Endothelial cell (in vitro differentiated cells): ENCODE results near the gene EPHA3. TPM values are rescaled to one million over a fixed set of nuclear protein-coding genes. Genes with fewer than 3 reads are reported as not detected.

Experiments
- DNase-seq: peaks from one replicate; pipeline ENCODE4 v3.0.0; 2021; ENCODE audit warnings: low spot score
- H3K27ac Mint-ChIP-seq: one replicate; pipeline ENCODE4 v1.8.0; 2021; ENCODE audit warnings: mixed read lengths, inconsistent platforms; ENCODE audit not compliant: unreplicated experiment
- H3K27me3 Mint-ChIP-seq: one replicate; pipeline ENCODE4 v1.8.0; 2021; ENCODE audit warnings: mild to moderate bottlenecking, moderate library complexity, mixed read lengths, inconsistent platforms; ENCODE audit not compliant: unreplicated experiment
- H3K36me3 Mint-ChIP-seq: one replicate; pipeline ENCODE4 v1.8.0; 2021; ENCODE audit warnings: mild to moderate bottlenecking, low read depth, mixed read lengths, inconsistent platforms; ENCODE audit not compliant: unreplicated experiment
- H3K4me1 Mint-ChIP-seq: one replicate; pipeline ENCODE4 v1.8.0; 2021; ENCODE audit warnings: mild to moderate bottlenecking, mixed read lengths, inconsistent platforms; ENCODE audit not compliant: unreplicated experiment
- H3K4me3 Mint-ChIP-seq: one replicate; pipeline ENCODE4 v1.8.0; 2021; ENCODE audit warnings: mild to moderate bottlenecking, mixed read lengths, inconsistent platforms; ENCODE audit not compliant: unreplicated experiment
- H3K9me3 Mint-ChIP-seq: one replicate; pipeline ENCODE4 v1.8.0; 2021; ENCODE audit warnings: mixed read lengths, inconsistent platforms; ENCODE audit not compliant: unreplicated experiment
- total RNA-seq: library from RNA; stranded (reverse); fragmentation: NEBNext Ultra II Directional; extraction: Animal tissue kit (Norgen Biotek cat#: 25700); gene quantifications from one replicate; pipeline ENCODE4 v1.2.1, GENCODE V29; 2021; ENCODE audit not compliant: unreplicated experiment
- TF ChIP-seq, protein P1 (sequence below): fragments of 200-600 bp; sonication (generic); IDR thresholded peaks from one replicate; pipeline ENCODE4 v1.5.0; 2021; ENCODE audit warnings: antibody characterized with exemption; ENCODE audit not compliant: unreplicated experiment

The EPHA3 gene
- total RNA-seq, 1 donor from 2014 or later = not detected

DNA sequence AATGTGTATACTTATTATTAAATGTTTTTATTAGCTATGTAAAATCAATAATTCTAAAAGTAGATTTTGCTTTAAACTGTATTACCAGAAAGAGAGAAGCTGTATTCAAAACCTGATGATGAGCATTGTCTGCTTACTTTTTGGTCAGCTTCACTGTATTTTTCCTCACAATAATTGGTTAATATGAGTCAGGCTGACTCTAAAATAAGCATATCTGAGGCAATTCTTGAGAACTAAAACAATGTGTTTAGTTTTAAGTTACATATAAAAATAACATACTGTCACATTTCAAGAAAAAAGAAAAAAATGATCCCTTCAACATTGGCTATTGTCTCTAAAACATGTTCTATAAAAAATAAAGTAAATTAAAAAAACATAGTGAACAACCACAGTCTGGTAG, 66.1 kb downstream of the EPHA3 start:
- TF ChIP-seq, protein P1, sequence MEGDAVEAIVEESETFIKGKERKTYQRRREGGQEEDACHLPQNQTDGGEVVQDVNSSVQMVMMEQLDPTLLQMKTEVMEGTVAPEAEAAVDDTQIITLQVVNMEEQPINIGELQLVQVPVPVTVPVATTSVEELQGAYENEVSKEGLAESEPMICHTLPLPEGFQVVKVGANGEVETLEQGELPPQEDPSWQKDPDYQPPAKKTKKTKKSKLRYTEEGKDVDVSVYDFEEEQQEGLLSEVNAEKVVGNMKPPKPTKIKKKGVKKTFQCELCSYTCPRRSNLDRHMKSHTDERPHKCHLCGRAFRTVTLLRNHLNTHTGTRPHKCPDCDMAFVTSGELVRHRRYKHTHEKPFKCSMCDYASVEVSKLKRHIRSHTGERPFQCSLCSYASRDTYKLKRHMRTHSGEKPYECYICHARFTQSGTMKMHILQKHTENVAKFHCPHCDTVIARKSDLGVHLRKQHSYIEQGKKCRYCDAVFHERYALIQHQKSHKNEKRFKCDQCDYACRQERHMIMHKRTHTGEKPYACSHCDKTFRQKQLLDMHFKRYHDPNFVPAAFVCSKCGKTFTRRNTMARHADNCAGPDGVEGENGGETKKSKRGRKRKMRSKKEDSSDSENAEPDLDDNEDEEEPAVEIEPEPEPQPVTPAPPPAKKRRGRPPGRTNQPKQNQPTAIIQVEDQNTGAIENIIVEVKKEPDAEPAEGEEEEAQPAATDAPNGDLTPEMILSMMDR = no peak
- Mint-ChIP-seq H3K36me3 (no peaks in the 10 kb centered on the region), H3K4me1 (peaks cover 2% of the 10 kb centered on the region), H3K27me3 (no peaks in the 10 kb centered on the region), H3K4me3 (no peak overlapping the region), H3K27ac (no peak overlapping the region), H3K9me3 (no peaks in the 10 kb centered on the region)
- DNase-seq = no peak

DNA sequence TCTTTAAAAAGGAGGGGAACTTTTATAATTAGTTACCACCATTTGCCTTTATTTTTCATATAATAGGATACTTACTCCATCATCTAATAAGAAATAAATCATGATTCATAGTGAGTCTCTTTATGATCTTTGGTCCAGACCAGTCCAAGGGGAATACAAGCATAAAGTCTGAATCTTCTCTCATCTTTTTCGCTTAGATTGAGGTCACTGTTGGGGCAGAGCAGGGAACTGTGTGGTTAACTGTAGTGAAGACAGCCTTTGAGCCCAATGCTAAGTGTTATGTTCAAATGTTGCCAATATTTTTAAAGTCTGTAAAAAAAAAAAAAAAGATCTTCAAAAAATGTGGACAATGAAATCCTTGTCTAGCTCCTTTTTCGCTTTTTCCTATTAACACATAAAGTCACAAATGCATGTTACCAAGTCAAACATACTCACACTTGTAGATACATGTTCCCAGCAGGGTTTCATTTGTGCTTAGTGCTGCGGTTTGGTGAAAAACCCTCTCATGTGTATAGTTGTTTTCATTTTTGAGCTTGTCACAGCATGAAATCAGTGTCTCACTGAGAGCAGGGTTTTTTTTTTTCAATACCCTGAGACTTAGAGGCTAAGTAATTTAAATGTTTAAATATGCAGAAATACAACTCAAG, 72.1 kb downstream of the EPHA3 start:
- H3K4me3 Mint-ChIP-seq = no peak overlapping the region
- no peaks in the 10 kb centered on the region for H3K36me3 Mint-ChIP-seq
- no peak for DNase-seq
- H3K27me3 Mint-ChIP-seq = no peaks in the 10 kb centered on the region
- no peak overlapping the region for H3K27ac Mint-ChIP-seq
- TF ChIP-seq, protein P1 = no peak
- peaks cover 2% of the 10 kb centered on the region for H3K4me1 Mint-ChIP-seq
- H3K9me3 Mint-ChIP-seq = no peaks in the 10 kb centered on the region

DNA sequence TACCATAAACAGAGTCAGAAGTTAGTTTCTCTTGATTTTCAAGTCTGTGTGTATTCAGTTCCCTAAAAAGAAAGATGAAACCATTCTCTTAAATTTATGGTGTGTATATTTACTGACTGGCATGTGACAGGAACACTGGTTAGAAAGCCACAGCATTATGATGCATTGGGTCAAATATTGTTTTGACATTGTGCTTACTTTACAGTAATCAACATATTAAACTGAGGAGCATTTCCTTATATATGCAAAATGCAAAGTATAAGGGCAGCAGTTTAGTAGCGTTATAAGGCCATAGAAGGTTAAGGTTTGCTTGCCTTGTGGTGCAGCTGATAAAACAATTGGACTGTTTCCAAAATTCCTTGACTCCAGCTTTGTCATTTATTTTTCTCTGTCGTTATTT, 72.9 kb downstream of the EPHA3 start:
- H3K4me1 Mint-ChIP-seq = peaks cover 2% of the 10 kb centered on the region
- H3K36me3 Mint-ChIP-seq = no peaks in the 10 kb centered on the region
- H3K27me3 Mint-ChIP-seq = no peaks in the 10 kb centered on the region
- no peak overlapping the region for H3K4me3 Mint-ChIP-seq
- H3K9me3 Mint-ChIP-seq = no peaks in the 10 kb centered on the region
- no peak for DNase-seq
- H3K27ac Mint-ChIP-seq = no peak overlapping the region
- TF ChIP-seq, protein P1 = no peak

DNA sequence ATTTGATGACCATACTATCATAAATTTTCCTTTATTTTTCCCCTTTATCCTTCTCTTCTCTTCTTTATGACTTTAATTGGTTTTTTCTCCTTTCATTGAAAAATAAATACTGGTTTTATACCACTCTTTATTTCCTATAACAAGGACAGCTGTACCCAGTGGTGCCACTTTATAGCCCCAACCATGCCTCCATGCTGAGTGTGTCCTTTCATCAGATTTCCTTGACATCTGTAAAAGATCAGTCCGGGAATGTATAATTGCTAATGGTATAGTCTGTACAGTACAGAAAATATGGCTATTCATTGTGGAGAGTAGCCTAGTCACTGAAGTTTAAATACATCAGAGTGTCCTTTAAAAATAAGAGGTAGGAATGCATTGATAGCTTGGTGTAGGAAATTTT, 74.6 kb downstream of the EPHA3 start:
- Mint-ChIP-seq H3K27me3 (no peaks in the 10 kb centered on the region), H3K4me1 (no peaks in the 10 kb centered on the region), H3K36me3 (no peaks in the 10 kb centered on the region), H3K4me3 (no peak overlapping the region), H3K9me3 (no peaks in the 10 kb centered on the region), H3K27ac (no peak overlapping the region)
- TF ChIP-seq, protein P1 = no peak
- no peak for DNase-seq

DNA sequence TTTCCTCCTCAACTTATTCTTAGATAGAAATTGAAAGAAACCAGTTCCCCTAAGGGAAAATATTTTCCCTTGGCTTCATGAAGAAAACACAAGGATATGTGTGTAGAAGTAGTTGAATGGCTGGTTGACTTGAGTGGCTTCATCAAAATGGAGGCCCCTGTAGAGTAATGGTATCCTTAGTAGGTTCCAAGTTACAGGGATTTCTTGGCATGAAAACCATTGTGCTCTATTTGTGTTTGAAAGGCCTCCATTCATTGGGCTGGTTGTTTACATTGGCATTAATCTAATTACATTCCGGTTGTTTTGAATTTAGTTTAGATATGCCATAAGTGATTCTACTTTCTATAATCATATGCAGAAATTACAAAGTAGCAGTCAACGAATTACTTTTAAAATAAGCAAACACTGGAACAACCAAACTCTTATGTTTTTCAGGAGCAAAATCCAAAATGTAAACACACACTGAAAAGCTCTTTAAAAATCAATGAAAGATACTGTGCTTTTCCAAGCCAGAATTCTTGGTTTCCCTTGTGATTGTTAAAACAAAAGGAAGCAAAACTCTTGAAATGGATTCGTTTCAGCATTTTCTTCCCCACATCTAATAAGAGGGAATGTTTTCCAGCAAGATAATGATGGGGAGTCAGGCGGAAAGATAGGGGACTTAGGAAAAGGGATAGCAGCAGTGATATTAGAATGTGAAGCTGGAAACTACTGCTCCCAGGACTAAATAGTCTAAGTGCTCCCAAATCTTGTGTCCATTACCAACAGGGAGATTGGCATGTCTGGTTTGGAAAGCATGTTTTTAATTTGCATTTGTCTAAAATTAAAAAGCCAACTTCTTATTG, 77.0 kb downstream of the EPHA3 start:
- TF ChIP-seq, protein P1 = no peak
- no peak for DNase-seq
- no peaks in the 10 kb centered on the region for H3K4me1 Mint-ChIP-seq
- H3K4me3 Mint-ChIP-seq = no peak overlapping the region
- H3K27me3 Mint-ChIP-seq = no peaks in the 10 kb centered on the region
- H3K27ac Mint-ChIP-seq = no peak overlapping the region
- no peaks in the 10 kb centered on the region for H3K36me3 Mint-ChIP-seq
- no peaks in the 10 kb centered on the region for H3K9me3 Mint-ChIP-seq
